HG02798 (cell line): ENCODE measurements around the gene CFAP97D1.

ENCODE experiments used
- ATAC-seq: cut with Tn5 transposase; IDR thresholded peaks from one replicate; pipeline ENCODE4 v1.9.1; 2021; ENCODE audit warnings: mild to moderate bottlenecking; ENCODE audit not compliant: unreplicated experiment, poor library complexity

CFAP97D1 gene

GRCh38 chr17:43822570-43823190 lies 42.4 kb downstream of the CFAP97D1 start:
- ATAC-seq: no peak

DNA sequence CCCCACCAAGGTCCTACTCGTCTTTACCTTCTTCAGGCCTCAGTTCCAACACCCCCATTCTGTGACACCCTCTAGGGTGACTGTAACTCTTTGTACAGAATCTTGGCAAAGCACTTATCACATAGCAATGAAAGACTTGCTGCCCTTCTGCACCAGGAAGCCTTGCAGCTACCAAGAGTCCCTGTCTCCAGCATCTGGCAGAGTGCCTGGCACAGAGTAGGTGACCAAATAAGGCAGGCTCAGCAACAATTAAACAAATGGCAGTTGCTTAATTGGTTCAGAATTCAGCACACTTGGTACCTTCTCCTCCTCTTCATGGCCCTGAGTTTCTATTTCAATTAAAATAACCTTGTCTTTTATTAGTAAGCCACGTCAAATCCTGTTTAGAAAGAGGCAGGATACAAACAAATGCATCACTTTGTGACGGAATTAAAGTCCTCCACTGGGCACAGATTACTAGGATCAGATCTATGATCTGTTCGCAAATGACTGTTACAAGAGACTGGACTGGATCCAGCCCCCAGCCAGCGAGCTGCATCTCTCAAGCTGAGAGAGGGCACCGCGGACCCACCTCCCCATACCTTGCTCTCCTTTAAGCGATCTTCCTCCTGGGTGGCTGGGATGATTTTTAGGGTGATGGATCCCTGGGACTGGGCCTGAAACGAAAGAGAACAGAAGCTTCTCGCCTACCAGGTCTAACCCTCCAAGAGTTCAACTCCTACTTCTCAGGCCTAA lies 43.3 kb downstream of the CFAP97D1 start:
- no peak for ATAC-seq

- ATAC-seq: no peak
Measured at GRCh38 chr17:43825567-43825966, 45.3 kb downstream of the CFAP97D1 start.

DNA sequence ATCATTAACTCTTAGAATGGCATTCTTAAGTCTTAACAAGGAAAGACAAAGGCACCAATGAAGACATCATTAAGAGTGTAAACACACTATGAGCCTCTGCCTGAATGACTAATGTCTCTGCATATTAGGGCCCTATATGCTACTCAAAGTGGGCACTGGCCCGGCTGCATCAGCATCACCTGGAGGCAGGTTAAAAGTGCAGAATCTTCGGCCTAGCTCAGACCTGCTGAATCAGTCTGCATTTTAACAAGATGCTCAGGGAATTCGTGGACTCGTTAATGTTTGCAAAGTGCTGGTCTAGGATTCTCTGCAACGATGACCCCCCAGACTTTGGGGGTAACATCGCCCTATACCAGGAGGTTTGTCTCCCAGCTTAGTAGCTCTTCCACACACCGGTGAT lies 46.0 kb downstream of the CFAP97D1 start:
- no peak for ATAC-seq

- ATAC-seq: no peak
Measured at GRCh38 chr17:43827596-43827995, 47.4 kb downstream of the CFAP97D1 start.

- no peak for ATAC-seq
Measured at GRCh38 chr17:43829738-43830137, 49.5 kb downstream of the CFAP97D1 start.

- ATAC-seq: no peak
Measured at GRCh38 chr17:43830510-43831140, 50.4 kb downstream of the CFAP97D1 start.

DNA sequence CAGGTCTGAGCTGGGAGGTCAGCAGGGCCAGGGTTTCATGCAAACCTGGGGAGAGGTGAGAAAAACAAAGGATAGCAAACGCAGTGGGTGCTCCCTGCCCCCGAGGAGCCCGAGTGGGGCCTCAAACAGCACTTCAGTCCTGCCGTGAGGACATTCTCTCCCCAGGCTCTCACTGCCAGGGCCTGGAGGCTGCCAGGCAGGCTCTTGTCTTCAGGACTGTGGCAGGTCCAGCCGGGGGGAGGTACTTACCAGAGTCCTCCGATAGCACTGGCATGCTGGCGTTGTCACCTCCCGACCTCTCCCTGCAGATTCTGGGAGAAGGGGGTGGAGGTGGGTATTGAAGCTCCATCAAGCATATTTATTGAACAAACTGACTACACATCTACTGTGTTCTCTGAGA lies 51.4 kb downstream of the CFAP97D1 start:
- ATAC-seq: no peak

GRCh38 chr17:43832168-43832975 lies 52.1 kb downstream of the CFAP97D1 start:
- ATAC-seq: no peak

DNA sequence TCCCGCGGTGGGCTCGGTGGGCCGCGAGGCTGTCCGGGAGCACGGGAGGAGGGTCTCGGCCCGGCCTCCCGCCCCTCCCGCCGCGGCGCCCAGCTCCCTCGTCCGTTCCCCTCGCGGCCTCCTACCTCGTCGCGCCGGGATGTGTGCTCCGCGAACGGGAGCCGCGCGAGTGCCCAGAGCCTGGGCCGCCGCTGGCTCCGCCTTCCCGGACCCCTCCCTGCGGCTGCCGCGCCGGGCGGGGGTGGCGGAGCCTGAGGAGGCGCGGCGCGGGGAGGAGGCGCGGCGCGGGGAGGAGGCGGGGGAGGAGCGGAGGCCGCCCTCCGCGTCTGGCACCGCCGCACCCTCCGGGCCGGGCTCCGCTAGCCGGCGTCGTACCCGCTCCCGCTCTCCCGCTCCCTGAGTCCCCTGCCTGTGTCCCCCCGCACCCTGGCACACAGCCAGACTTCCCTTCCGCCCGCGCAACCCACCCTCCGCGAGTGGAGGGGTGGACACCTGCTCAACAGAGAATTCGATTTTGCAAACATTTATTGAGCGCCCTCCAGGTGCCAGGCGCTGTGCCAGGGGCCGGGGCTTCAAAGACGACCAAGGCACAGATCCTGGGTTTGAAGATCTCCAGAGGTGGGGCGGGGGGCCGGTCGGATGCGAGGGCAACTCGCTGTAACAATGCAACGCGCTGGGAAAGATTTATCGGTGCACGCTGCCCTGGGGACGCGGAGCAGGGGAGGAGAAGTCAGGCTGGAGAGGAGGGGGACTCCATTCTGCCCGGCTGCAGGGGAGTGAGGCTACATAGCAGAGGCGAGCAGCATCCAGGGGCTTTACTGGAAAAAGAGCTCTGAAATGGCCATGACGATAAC lies 53.0 kb downstream of the CFAP97D1 start, which contains the start of gene MPP3:
Gene MPP3, minus strand, starts transcription at position 171 of the 854 bp plus-strand sequence. CDS start 1,240 bp downstream, outside the sequence.
- ATAC-seq: no peak

DNA sequence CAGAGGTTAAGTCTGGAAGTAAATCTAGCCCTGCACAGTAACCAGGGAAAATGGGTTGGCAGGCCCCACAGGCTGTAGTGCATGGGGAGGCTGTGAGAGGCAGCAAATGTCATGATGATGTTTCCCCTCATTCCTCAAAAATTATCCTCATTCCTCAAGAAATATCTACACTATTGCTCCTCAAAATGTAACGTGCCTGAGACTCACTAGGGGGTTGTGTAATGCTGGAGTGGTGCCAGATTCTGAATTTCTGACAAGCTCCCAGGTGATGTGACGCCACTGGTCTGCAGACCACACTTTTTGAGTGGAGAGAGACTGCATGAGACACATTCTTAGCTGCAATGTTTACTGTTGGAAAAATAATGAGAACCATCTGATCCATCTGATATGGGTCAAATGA lies 53.9 kb downstream of the CFAP97D1 start:
- no peak for ATAC-seq
